ENCODE data around the gene ZNF730.
"Not testable (repeated sequence)": the region's sequence is repeated elsewhere in the genome, so short reads cannot be mapped to it uniquely, and the experiment has no call there.

Gene ZNF730

GRCh38 chr19:23116802-23117571 is at the start of gene ZNF730:
Gene ZNF730, plus strand, starts transcription at chr19:23117025. Its CDS starts 149 bp downstream, at chr19:23117174.
- peak; percentile 63 for DNase-seq (ENCODE audit: low spot score)

- DNase-seq (ENCODE audit: low spot score) = peak; percentile 6
These were observed 46.3 kb upstream of the ZNF730 start for GRCh38 chr19:23070353-23071146.

DNA sequence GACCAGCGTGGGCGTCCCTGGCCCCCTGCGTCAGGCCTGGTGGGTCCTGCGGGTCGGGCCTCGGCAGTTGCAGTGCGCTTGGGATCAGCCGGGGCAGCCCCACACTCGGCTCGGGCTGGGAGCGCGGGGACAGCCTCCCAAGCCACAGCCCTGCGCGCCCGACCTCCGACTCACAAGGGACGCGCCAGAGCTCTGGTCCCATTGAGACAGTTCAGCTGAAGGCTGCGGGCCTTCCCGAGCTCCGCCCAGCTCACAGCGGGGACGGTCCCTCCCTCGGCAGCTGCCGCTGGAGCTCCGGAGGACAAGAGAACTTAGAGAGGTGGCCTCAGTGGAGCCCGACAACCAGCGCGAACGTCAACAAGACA is 45.7 kb upstream of the ZNF730 start:
- peak; percentile 9 for DNase-seq (ENCODE audit: low spot score)

- DNase-seq (ENCODE audit: low spot score) = peak; percentile 66
These were observed 41.6 kb upstream of the ZNF730 start for GRCh38 chr19:23075031-23075733.

DNA sequence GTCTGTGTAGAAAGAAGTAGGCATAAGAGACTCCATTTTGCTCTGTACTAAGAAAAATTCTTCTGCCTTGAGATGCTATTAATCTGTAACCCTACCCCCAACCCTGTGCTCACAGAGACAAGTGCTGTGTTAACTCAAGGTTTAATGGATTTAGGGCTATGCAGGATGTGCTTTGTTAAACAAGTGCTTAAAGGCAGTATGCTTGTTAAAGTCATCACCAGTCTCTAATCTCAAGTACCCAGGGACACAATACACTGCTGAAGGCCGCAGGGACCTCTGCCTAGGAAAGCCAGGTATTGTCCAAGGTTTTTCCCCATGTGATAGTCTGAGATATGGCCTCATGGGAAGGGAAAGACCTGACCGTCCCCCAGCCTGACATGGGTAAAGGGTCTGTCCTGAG is 39.0 kb upstream of the ZNF730 start:
- not testable (repeated sequence) for DNase-seq (ENCODE audit: low spot score)

DNA sequence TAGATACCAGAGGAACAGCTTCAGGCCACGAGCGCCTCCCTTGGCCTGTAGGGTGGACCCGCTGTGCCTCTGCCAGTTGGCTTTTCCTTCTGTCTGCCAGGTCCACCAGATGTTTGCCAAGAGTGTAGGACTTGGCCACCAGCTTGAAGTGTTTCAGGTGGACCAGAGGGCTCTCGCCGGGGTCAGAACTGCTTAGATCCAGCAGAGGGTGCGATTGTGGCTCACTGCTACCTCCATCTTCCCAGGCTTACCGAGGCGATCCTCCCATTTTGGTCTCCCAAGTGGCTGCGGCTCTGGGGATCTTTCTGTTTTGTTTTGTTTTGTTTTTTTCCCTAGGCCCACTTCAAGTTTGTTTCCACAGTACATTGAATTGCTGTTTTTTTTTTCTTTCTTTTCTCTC is 23.0 kb upstream of the ZNF730 start:
- DNase-seq (ENCODE audit: low spot score) = no peak

GRCh38 chr19:23095418-23095817 is 21.4 kb upstream of the ZNF730 start:
- DNase-seq (ENCODE audit: low spot score) = peak; percentile 15

GRCh38 chr19:23098286-23098685 is 18.5 kb upstream of the ZNF730 start:
- no peak for DNase-seq (ENCODE audit: low spot score)

- DNase-seq (ENCODE audit: low spot score) = peak; percentile 44
These were observed 17.8 kb upstream of the ZNF730 start for GRCh38 chr19:23098988-23099387.

DNA sequence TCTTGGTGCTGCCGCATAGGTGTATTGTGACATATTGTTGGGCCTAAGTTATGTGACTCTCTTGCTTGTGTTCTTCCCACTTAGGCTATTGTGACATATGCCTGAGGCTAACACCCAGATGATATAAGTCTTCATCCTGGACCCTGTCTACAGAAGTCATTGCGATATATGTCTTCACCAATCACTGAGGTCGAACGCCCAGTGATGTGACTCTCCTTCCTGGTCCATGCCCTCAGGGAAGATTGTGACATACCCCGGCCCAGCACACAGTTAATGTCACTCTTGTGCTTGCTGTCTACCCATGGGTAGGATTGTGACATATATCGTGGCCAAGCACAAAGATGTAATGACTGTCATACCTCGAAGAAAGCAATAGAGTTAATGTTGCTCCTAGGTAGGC is 16.9 kb upstream of the ZNF730 start:
- DNase-seq (ENCODE audit: low spot score) = no peak

DNA sequence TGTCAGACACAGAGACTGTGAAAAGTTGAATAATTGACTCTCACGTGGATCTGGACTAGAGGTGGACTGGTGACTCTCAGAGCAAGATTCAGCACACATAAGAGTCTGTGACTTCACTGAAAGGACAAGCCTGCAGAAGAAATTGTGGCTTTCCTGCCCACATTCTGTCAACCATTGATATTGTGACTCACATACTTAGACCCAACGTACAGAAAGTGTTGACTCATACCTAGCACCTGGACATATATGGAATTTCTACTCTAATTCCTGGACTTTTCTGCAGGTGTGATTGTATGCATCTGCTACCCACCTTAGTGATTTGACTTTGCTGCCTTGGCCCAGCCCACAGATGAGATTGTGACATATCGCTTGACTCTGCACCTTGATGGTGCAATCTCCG is 15.6 kb upstream of the ZNF730 start:
- DNase-seq (ENCODE audit: low spot score) = peak; percentile 79

DNA sequence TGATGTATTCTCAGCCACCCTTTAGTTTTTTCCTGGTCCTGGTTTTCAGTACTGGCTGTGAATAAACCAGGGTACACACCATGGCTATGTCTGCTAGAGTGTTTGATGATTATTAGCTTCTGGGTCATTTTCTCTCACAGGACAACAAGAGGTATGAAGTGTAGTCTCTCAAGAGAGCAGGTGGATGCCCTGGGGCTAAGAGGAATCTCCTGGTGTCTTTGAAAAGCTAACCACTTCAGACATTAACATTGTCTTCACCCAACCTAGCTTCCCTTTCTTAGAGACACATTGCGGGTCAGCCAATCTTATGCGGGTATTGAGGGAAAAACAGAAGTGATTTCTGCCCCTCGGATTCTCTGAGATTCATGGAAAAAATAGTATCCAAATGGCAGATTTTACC is 1.6 kb downstream of the ZNF730 start:
- no peak for DNase-seq (ENCODE audit: low spot score)

GRCh38 chr19:23134211-23134610 is 17.4 kb downstream of the ZNF730 start:
- not testable (repeated sequence) for DNase-seq (ENCODE audit: low spot score)

- no peak for DNase-seq (ENCODE audit: low spot score)
These were observed 29.0 kb downstream of the ZNF730 start for GRCh38 chr19:23145617-23146415.

GRCh38 chr19:23160766-23161165 is 43.9 kb downstream of the ZNF730 start:
- no peak for DNase-seq (ENCODE audit: low spot score)

DNA sequence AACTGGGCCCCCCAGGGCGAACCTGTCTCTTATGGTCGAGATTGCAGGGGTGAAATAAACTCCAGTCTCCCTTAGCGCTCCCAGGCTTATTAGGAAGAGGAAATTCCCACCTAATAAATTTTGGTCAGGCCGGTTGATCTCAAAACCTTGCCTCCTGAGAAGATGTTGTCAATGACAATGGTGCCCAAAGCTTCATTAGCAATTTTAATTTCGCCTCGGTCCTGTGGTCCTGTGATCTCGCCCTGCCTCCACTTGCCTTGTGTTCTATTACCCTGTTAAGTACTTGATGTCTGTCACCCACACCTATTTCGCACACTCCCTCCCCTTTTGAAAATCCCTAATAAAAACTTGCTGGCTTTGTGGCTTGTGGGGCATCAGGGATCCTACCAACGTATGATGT is 51.5 kb downstream of the ZNF730 start:
- DNase-seq (ENCODE audit: low spot score) = not testable (repeated sequence)

GRCh38 chr19:23183251-23183650 is 66.4 kb downstream of the ZNF730 start:
- DNase-seq (ENCODE audit: low spot score) = no peak

DNA sequence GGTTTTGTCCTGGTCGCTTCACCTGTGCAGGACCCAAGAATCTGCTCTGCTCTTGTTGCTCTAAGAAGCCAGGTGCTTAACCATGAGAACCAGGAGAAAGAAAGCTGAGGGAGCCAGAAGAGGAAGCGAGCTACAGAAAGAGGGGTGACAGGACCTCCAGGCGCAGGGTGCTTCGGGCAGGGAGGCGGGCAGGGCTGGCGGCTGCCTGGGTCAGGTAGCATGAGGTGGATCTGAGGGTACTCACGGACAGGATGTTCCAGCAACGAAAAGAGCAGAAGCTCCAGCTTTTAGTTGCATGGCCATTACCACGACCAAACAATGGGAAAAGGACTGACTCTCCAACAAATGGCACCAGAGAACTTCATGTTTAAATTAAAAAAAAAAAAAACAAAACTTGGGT is 73.5 kb downstream of the ZNF730 start:
- DNase-seq (ENCODE audit: low spot score) = no peak

Data from kidney tubule cell (primary cell).